AG04449 (cell line): ENCODE measurements around the gene DTNA.

ENCODE experiments used
- CTCF ChIA-PET: fragments of 350-600 bp; formaldehyde crosslinking; extraction: SDS; loops from one replicate; lab custom pipeline; 2021; ENCODE audit warnings: antibody characterized with exemption; lab: Yijun Ruan, JAX
- POLR2A ChIA-PET: fragments of 400-600, 350-600 bp; formaldehyde crosslinking; extraction: SDS; loops from one replicate; lab custom pipeline; 2020; ENCODE audit warnings: antibody characterized with exemption, inconsistent platforms; lab: Yijun Ruan, JAX
- DNase-seq: peaks from one replicate; pipeline ENCODE4 v3.0.0-alpha.2; 2010; ENCODE audit warnings: low read depth, low spot score
- H3K4me3 ChIP-seq: 2 replicates; pipeline ENCODE4 v1.5.1; 2011; ENCODE audit warnings: low read depth, mild to moderate bottlenecking, control low read depth, low read length
- TF ChIP-seq, protein P1 (sequence below): IDR thresholded peaks from one replicate; pipeline ENCODE4 v1.5.1; 2011; ENCODE audit warnings: mild to moderate bottlenecking, moderate library complexity, low read length, control low read depth, inconsistent platforms; ENCODE audit not compliant: insufficient read depth; ENCODE audit errors: missing control alignments

DTNA gene

DNA sequence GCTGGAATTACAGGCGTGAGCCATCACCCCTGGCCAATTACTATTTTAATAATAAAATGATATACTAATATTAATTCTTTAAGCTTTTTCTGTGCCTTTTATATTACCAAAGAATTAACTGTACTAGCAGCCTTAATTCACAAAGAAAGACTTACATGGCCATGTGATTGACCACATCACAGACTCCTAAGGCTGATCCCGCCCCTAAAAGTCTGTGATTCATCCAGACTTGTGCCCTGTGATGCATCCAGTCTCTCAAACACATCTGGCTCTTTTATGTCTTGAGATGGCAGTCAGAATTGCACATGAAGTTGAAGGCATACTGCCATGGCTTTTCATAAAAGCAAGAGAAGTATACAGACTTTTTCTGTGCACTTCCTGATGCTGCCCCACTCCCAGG lies 91.7 kb downstream of the DTNA start:
- H3K4me3 ChIP-seq = no peak overlapping the region
- POLR2A ChIA-PET = no interaction called here
- CTCF ChIA-PET = interaction anchor here (0.9 to 1.6 kb wide), 3 partner anchors 14 to 679 kb away, joined by 3 to 7 read pairs (median 3); no protein-coding TSS in a partner anchor
- DNase-seq = no peak
- TF ChIP-seq, protein P1, sequence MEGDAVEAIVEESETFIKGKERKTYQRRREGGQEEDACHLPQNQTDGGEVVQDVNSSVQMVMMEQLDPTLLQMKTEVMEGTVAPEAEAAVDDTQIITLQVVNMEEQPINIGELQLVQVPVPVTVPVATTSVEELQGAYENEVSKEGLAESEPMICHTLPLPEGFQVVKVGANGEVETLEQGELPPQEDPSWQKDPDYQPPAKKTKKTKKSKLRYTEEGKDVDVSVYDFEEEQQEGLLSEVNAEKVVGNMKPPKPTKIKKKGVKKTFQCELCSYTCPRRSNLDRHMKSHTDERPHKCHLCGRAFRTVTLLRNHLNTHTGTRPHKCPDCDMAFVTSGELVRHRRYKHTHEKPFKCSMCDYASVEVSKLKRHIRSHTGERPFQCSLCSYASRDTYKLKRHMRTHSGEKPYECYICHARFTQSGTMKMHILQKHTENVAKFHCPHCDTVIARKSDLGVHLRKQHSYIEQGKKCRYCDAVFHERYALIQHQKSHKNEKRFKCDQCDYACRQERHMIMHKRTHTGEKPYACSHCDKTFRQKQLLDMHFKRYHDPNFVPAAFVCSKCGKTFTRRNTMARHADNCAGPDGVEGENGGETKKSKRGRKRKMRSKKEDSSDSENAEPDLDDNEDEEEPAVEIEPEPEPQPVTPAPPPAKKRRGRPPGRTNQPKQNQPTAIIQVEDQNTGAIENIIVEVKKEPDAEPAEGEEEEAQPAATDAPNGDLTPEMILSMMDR = no peak

DNA sequence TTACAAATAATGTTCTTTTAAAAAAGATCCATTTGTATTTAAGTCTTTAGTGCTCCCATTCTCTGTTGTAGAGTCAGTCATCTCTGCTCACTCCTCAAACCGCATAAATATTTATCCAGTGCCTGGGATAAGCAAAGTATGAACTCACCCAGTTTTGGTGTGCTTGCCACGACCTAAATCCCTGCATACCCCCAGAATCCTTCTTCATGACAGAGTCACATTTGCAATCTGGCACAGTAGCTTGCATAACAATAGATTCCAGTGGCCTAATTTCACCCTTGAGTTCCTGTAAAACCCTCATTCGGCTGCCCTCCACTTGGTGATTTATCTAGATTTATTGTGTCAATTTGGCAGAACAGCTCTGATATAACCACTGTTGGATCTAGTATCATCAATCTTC lies 92.9 kb downstream of the DTNA start:
- H3K4me3 ChIP-seq = no peak overlapping the region
- DNase-seq = no peak
- ChIA-PET CTCF (interaction anchor here (1.1 to 3.3 kb wide), 6 partner anchors 10 to 210 kb away, joined by 3 to 14 read pairs (median 3); no protein-coding TSS in a partner anchor), POLR2A (no interaction called here)
- TF ChIP-seq, protein P1 = no peak

DNA sequence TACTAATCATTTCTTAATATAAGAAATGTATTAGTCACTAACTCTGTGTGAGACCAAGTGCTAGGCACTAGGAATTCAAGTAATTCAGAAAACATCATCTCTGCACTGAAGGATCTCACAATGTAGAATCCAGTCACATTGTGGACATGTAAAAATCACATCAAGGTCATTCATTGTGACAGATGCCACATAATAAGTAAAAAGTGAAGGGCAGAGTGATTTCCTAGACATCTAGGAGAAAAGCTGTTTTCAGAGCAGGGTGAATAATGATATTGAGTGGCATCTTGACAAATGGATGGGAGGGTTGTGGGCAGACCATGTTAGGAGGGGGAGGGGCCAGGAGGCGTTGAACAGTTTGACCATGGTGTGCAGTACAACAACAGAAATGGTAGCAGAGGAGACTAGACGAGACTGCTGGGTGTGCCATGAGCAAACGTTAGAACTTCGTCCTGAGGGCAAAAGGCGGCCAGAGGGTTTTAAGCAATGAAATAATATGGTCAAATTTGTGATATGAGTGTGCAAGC lies 93.8 kb downstream of the DTNA start:
- POLR2A ChIA-PET = no interaction called here
- TF ChIP-seq, protein P1 = no peak
- CTCF ChIA-PET = interaction anchor here (1.2 to 3.3 kb wide), 4 partner anchors 11 to 211 kb away, joined by 3 to 14 read pairs (median 3); no protein-coding TSS in a partner anchor
- DNase-seq = no peak
- no peak overlapping the region for H3K4me3 ChIP-seq

DNA sequence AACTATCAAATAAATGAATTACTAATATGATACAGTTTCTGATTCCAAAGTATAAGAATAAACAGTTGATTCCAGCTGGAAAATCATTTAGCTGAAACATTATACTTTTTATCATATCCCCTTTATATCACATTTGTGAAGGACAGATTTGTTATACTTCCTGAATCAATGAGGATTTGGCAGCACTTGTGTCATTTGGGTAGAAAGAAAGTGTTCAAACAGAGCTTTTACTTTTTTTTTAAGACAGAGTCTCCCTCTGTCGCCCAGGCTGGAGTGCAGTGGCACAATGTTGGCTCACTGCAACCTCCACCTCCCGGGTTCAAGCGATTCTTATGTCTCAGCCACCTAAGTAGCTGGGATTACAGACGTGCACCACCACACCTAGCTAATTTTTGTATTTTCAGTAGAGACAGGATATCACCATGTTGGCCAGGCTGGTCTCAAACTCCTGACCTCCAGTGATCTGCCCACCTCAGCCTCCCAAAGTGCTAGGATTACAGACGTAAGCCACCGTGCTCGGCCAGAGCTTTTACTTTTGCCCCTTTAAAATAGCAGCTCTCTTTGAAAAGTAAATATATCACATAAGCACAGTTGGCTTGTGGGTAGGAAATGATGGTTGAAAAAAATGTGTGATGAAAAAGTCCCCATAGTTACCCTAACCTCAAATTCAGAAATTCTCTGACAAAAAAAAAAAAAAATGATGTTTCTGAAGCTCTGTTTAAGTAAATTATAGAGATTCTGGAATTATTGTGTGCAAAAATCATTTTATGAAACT lies 95.2 kb downstream of the DTNA start:
- ChIA-PET POLR2A (no interaction called here), CTCF (interaction anchor here (0.7 to 3.3 kb wide), 4 partner anchors 16 to 144 kb away, joined by 3 to 14 read pairs (median 4); no protein-coding TSS in a partner anchor)
- no peak overlapping the region for H3K4me3 ChIP-seq
- TF ChIP-seq, protein P1 = no peak
- DNase-seq = no peak

DNA sequence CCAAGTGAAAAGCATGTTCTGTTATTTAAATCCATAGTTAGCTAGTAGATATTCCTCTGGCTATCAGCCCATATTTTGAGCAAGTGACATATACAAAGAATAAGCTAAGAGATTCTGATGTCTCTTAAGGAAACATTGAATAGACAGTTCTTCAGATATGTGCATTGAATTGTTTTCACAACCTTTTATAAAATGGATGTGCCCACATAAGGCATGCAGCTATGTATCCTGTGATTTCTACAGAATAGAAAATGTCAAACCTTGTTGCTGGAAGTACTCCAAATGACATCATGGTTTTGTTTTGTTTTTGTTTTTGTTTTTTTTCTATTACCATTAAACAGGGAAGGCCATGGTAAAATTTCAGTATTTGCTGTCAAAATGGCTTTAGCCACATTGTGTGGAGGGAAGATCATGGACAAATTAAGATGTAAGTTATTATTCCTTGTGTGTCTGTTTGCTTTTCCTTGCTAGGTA lies 95.8 kb downstream of the DTNA start:
- H3K4me3 ChIP-seq = no peak overlapping the region
- TF ChIP-seq, protein P1 = no peak
- ChIA-PET POLR2A (no interaction called here), CTCF (interaction anchor here (0.7 to 3.3 kb wide), 4 partner anchors 16 to 145 kb away, joined by 3 to 14 read pairs (median 4); no protein-coding TSS in a partner anchor)
- DNase-seq = no peak

DNA sequence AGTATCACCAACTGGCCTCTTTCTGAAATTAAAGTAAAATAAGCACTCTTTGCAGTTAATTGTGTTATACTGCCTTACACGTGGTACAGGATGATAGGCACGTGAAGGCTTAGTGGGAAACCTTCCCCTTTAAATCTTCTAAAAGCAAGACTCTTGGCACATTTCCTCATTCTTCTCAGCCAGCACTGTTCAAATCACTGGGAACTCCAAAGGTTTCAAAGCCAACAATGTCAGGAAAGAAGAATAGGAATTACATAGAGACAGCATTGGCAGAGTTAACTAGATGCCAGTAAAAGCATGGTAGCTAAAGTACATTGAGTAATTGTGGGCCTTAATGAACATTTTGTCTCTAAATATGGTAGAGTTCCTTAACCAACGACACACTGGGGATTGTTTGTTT lies 96.4 kb downstream of the DTNA start:
- TF ChIP-seq, protein P1 = no peak
- no peak overlapping the region for H3K4me3 ChIP-seq
- ChIA-PET CTCF (interaction anchor here (1.8 to 3.3 kb wide), 2 partner anchors 19 to 145 kb away, joined by 8 to 14 read pairs; no protein-coding TSS in a partner anchor), POLR2A (no interaction called here)
- no peak for DNase-seq
